ENCODE data around the gene TACO1.

The TACO1 gene

DNA sequence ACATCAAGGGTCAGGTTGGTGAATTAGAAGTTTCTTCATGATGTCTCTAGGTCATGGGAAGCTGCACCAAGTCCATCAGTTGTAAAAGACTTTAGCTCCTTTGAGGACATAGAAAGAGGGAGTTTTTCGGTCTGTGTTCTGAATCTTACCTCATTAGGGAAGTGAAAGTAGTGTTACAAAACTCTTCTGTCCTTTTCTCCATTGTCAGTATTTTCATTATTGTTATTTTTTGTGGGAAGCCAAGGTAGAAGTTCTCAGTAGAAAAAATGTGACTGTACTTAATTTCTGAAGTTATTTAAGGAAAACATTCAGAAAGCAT, 45.8 kb downstream of the TACO1 start:
- Histone ChIP-seq H3K36me3 (ENCODE audit: control insufficient read depth, insufficient read depth, low read length) (peaks cover under 1% of the 10 kb centered on the region; the same call in 1 of the 2 replicates), H3K27me3 (replicated peaks; ENCODE audit: control insufficient read depth, insufficient read depth, low read length) (no peaks in the 10 kb centered on the region), H3K4me3 (replicated peaks; ENCODE audit: low read depth, low read length) (no peak overlapping the region)
- DNase-seq (ENCODE audit: extremely low read depth, insufficient read length): peak; percentile 51
- no peak for TF ChIP-seq CTCF (IDR thresholded peaks at IDR 0.05; ENCODE audit: insufficient read depth, low read length, poor library complexity, severe bottlenecking)

DNA sequence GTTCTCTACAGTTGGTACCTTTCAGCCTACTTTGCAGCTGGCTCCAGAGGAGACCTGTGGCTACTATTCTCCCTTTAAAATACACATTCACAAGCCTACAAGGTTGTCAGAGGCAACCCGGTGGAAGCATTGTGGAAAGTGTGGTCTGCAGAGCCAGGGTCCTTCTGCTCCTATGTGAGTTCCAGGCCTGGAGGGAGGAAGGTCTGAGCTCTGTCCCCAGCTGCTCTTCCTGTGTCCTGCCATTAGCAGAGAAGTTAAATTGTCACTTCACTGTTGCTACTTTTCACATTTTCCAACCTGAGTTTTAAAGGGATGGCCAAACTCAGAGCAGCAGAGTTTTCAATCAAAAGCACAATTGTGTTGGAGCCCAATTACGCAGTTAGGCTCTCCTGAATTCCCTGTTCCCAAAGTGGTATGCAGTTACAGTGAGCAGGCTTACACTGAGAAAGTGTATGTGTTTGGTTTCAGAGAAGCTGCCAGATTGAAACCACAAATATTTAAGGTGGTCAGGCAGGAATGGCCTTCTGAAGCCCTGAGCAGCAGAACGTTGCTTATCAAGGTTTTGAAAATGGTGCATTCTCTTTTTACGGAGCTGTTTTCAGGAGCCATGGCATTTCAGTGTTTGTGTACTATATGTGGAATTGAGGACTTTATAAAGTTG, 46.5 kb downstream of the TACO1 start:
- Histone ChIP-seq H3K27me3 (replicated peaks; ENCODE audit: control insufficient read depth, insufficient read depth, low read length) (no peaks in the 10 kb centered on the region), H3K36me3 (ENCODE audit: control insufficient read depth, insufficient read depth, low read length) (no peaks in the 10 kb centered on the region; the same call in 1 of the 2 replicates), H3K4me3 (replicated peaks; ENCODE audit: low read depth, low read length) (no peak overlapping the region)
- no peak for TF ChIP-seq CTCF (IDR thresholded peaks at IDR 0.05; ENCODE audit: insufficient read depth, low read length, poor library complexity, severe bottlenecking)
- no peak for DNase-seq (ENCODE audit: extremely low read depth, insufficient read length)

DNA sequence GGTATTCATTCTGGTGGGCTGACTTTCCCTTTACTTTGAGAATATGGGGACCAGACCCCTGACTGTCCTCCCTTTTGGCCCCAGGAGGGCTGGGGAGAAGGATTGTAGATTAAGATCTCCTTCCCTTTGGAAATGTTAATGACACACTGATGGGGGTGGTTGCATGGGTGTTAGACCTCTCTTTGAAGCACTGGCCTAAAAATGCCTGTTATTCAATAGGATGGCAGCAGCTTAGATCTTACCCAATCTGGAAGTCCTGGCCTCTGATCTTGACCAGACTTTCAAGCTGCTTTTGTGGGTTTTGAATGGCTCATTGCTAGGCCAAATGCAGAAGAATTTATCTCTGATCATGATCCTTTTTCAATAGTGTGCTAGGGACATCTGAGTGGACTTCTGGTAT, 47.2 kb downstream of the TACO1 start:
- no peaks in the 10 kb centered on the region; the same call in 1 of the 2 replicates for H3K36me3 ChIP-seq (ENCODE audit: control insufficient read depth, insufficient read depth, low read length)
- no peak for DNase-seq (ENCODE audit: extremely low read depth, insufficient read length)

GRCh38 chr17:63649813-63650212, 49.1 kb downstream of the TACO1 start:
- Histone ChIP-seq H3K36me3 (ENCODE audit: control insufficient read depth, insufficient read depth, low read length) (peaks cover 1% of the 10 kb centered on the region; the same call in 1 of the 2 replicates), H3K4me3 (replicated peaks; ENCODE audit: low read depth, low read length) (no peak overlapping the region), H3K27me3 (replicated peaks; ENCODE audit: control insufficient read depth, insufficient read depth, low read length) (no peaks in the 10 kb centered on the region)
- TF ChIP-seq CTCF (IDR thresholded peaks at IDR 0.05; ENCODE audit: insufficient read depth, low read length, poor library complexity, severe bottlenecking): no peak
- DNase-seq (ENCODE audit: extremely low read depth, insufficient read length): no peak

More for the DNA sequence above, 47.2 kb downstream of the TACO1 start:
- Histone ChIP-seq H3K4me3 (replicated peaks; ENCODE audit: low read depth, low read length) (no peak overlapping the region), H3K27me3 (replicated peaks; ENCODE audit: control insufficient read depth, insufficient read depth, low read length) (no peaks in the 10 kb centered on the region)
- no peak for TF ChIP-seq CTCF (IDR thresholded peaks at IDR 0.05; ENCODE audit: insufficient read depth, low read length, poor library complexity, severe bottlenecking)

- Histone ChIP-seq H3K4me3 (replicated peaks; ENCODE audit: low read depth, low read length) (no peak overlapping the region), H3K27me3 (replicated peaks; ENCODE audit: control insufficient read depth, insufficient read depth, low read length) (no peaks in the 10 kb centered on the region), H3K36me3 (ENCODE audit: control insufficient read depth, insufficient read depth, low read length) (peaks cover 1% of the 10 kb centered on the region; the same call in 1 of the 2 replicates)
- no peak for DNase-seq (ENCODE audit: extremely low read depth, insufficient read length)
- no peak for TF ChIP-seq CTCF (IDR thresholded peaks at IDR 0.05; ENCODE audit: insufficient read depth, low read length, poor library complexity, severe bottlenecking)
These were observed 51.4 kb downstream of the TACO1 start for GRCh38 chr17:63652106-63652505.

DNA sequence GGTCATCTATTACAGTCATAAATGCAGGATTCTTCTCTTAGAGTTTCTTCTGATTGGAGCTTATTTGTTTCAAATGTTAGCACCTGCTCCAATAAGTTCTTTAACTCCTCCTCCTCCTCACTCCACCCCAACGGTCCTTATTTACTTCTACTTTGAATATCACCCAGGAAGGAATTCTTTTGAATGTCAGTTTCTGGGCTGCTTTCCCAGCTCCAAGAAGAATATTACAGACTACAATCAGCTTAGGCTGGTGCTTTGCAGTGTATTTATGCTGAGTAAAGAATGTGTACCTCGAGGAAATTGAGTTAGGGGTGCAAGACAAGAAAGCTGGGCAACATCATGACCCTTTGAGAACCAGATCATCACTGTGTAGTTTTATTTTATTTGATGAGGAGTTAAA, 52.4 kb downstream of the TACO1 start:
- no peak for TF ChIP-seq CTCF (IDR thresholded peaks at IDR 0.05; ENCODE audit: insufficient read depth, low read length, poor library complexity, severe bottlenecking)
- Histone ChIP-seq H3K36me3 (ENCODE audit: control insufficient read depth, insufficient read depth, low read length) (peaks cover 5% of the 10 kb centered on the region), H3K4me3 (replicated peaks; ENCODE audit: low read depth, low read length) (no peak overlapping the region), H3K27me3 (replicated peaks; ENCODE audit: control insufficient read depth, insufficient read depth, low read length) (no peaks in the 10 kb centered on the region)
- no peak for DNase-seq (ENCODE audit: extremely low read depth, insufficient read length)
